MM.1S (cell line): Measurements from ENCODE around the gene CYFIP1.

Source experiments
- CTCF ChIP-seq: fragments of 300-600 bp; sonication (generic); IDR thresholded peaks from 2 replicates; pipeline ENCODE4 v1.5.1; 2016; ENCODE audit warnings: antibody characterized with exemption, low read length, mixed read lengths
- EZH2 ChIP-seq: fragments of 300-600 bp; sonication (generic); optimal IDR thresholded peaks from 2 replicates; pipeline ENCODE3; 2017; ENCODE audit warnings: low read depth, mild to moderate bottlenecking, antibody characterized with exemption, low read length, mixed read lengths
- EZH2phosphoT487 ChIP-seq: fragments of 300-600 bp; sonication (generic); IDR thresholded peaks from 2 replicates; pipeline ENCODE4 v1.6.1; 2018; ENCODE audit warnings: antibody characterized with exemption, low read length

- no peak for TF ChIP-seq CTCF
- TF ChIP-seq EZH2, result no peak
- TF ChIP-seq EZH2phosphoT487, result no peak
Observed at GRCh38 chr15:22856659-22857058, 123.5 kb downstream of the CYFIP1 start.
